Right atrium auricular region (tissue), 2 donors: ENCODE data around the gene PSD2. TPM values are rescaled to one million over a fixed set of nuclear protein-coding genes. Genes with fewer than 3 reads are reported as not detected.

Source experiments
- DNase-seq: peaks from one replicate; pipeline ENCODE4 v3.0.0-alpha.2; 2019; ENCODE audit warnings: low spot score
- H3K27ac ChIP-seq, 2 donors: fragments of 200-600 bp; sonication (generic); 1 replicate in 1 of 2; 2 replicates in 1 of 2; pipeline ENCODE4 v1.5.1; 2016 to 2019
- H3K27me3 ChIP-seq, 2 donors: fragments of 200-600 bp; sonication (generic); one replicate each; pipeline versions ENCODE4 v1.5.1 to v1.6.0; 2017 to 2019
- H3K36me3 ChIP-seq: fragments of 200-600 bp; sonication (generic); one replicate; pipeline ENCODE4 v1.5.1; 2016
- H3K4me1 ChIP-seq, 2 donors: fragments of 200-600 bp; sonication (generic); one replicate each; pipeline versions ENCODE4 v1.5.1 to v1.6.0; 2017 to 2019
- H3K4me3 ChIP-seq, 2 donors: fragments of 200-600 bp; sonication (generic); 1 replicate in 1 of 2; 2 replicates in 1 of 2; pipeline ENCODE4 v1.5.1; 2017 to 2019; ENCODE audit warnings: mild to moderate bottlenecking in 1 of 2, moderate library complexity in 1 of 2
- H3K9me3 ChIP-seq, 2 donors: fragments of 200-600 bp; sonication (generic); one replicate each; pipeline ENCODE4 v1.5.1; 2019
- CTCF ChIP-seq, 2 donors: fragments of 200-600 bp; sonication (generic); IDR thresholded peaks; one replicate each; pipeline ENCODE4 v1.5.1; 2019; ENCODE audit warnings: antibody characterized with exemption in 2 of 2
- total RNA-seq, 2 donors: library from RNA; depleted of rRNA; stranded (reverse); fragments of >200 nt; gene quantifications; one replicate each; pipeline ENCODE4 v1.1.0, GENCODE V29; 2016

PSD2 gene
- total RNA-seq, 2 donors from 2014 or later, result 0.12 to 0.19 TPM

GRCh38 chr5:139820606-139821005, 25.0 kb downstream of the PSD2 start:
- no peaks in the 10 kb centered on the region for H3K4me1 ChIP-seq
- H3K4me3 ChIP-seq, result no peak overlapping the region
- TF ChIP-seq CTCF (IDR thresholded peaks at IDR 0.05), result no peak
- no peak overlapping the region for H3K27ac ChIP-seq
- peaks cover 0 to 6% of the 10 kb centered on the region in 2 donors for H3K9me3 ChIP-seq
- no peak for DNase-seq
- no peaks in the 10 kb centered on the region for H3K36me3 ChIP-seq
- H3K27me3 ChIP-seq, result no peaks in the 10 kb centered on the region

DNA sequence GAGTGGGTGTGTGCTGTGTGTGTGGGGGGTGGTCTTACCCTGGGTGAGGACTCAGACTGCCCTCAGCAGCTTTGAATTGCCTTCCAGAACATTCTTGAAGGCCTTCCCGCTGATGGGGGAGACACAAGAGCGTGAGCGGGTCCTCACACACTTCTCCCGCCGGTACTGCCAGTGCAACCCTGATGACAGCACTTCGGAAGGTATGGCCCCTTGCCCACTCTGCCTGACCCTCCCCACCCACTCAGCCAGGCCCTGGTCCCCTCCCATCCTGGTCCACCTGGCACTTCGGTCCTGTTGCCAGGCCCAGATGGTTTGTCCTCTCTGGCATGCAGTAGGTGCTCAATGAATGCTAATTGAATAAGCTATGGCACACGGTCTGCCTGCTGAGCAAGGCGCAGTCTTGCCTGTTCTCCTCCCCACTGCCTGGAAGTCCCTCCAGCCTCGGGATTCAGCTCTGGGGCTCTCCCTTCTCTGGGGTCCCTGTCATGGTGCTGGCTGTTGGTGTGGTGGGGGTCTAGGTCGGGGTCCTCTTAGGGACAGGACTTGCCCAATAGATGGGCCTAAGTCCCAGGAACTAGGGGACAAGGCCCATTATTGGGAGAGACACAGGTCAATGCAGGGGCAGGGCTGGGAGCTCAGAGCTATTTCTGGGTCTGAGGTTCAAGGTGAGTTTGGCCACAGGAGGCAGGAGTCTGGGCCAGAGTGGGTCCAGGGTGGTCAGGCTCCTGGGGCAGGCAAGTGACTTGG, 26.4 kb downstream of the PSD2 start:
- H3K27ac ChIP-seq, result no peak overlapping the region
- no peak overlapping the region for H3K4me3 ChIP-seq
- no peaks in the 10 kb centered on the region for H3K27me3 ChIP-seq
- H3K9me3 ChIP-seq, result peaks cover 0 to 6% of the 10 kb centered on the region in 2 donors
- H3K36me3 ChIP-seq, result no peaks in the 10 kb centered on the region
- TF ChIP-seq CTCF (IDR thresholded peaks at IDR 0.05), result no peak
- no peaks in the 10 kb centered on the region for H3K4me1 ChIP-seq
- DNase-seq, result no peak

DNA sequence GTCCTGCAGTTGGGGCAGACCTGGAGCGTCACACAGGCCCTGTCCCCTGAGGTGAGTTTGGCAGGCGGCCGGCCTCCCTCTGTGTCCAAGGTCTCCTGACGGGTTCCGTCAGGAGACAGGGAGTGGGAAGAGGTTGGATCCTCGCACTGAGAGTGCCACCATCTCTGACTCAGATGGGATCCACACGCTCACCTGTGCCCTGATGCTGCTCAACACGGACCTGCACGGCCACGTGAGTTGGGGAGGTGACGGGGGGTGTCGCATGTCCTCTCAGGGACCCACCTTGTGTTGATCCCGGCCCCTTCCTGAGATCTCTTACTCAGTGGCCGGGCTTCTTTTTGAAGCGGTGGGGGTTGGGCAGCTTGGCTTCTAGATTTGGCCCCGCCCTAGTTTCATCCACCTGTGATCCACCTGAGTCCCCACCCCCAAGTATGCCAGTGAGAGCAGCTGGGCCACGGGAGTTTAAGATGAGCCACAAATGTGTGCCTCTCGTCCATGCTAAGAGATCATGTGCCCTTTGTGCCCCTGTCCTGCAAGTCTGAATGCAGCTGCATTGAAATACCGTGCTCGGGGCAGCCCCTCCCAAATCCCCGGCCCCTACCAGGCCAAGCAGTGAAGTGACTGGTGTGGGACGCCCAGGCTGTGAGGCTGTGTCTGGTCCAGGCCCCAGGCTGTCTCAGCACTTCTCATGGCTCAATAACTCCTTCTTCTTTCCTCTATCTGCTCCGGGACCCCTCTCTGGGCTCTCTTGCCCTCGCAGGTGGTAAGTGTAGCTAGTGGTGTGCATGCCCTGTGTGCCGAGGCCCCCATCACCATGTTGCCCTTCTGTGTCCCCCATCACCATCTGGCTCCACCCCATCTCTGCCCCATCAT, 27.2 kb downstream of the PSD2 start:
- TF ChIP-seq CTCF (IDR thresholded peaks at IDR 0.05), result no peak
- Histone ChIP-seq H3K27me3 (no peaks in the 10 kb centered on the region), H3K9me3 (peaks cover 0 to 6% of the 10 kb centered on the region in 2 donors), H3K36me3 (no peaks in the 10 kb centered on the region), H3K27ac (no peak overlapping the region), H3K4me1 (no peaks in the 10 kb centered on the region), H3K4me3 (no peak overlapping the region)
- no peak for DNase-seq

DNA sequence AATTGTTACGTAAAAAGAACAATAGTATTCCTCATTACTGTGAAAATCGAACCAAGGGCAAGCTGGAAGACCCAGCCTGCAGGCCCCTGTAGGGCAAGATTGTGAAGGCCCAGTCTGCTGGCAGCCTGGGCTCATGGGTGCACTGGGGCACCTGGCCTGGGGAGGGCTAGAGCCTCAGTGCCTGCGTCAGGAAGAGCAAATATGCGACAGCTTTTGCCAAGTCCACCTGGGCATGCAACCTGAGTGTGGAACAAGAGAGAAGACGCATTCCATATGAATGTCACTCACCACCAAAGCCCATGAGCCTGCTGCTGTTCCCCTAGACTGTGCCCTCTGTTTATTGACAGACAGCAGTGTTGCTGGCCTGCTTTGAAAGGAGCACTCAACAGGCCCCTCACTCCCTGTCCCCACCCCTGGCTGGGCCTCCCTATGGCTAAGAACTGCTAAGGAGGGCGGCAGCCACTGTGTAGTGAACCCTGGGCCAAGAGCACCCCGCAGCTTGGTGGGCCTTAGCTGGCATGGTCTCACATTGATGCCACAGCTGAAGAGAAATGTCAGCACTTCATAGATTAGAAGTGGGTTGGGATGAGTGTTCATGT, 28.2 kb downstream of the PSD2 start:
- H3K9me3 ChIP-seq, result peaks cover 0 to 4% of the 10 kb centered on the region in 2 donors
- no peak overlapping the region for H3K4me3 ChIP-seq
- no peaks in the 10 kb centered on the region for H3K4me1 ChIP-seq
- TF ChIP-seq CTCF (IDR thresholded peaks at IDR 0.05), result no peak
- DNase-seq, result no peak
- no peaks in the 10 kb centered on the region for H3K36me3 ChIP-seq
- H3K27me3 ChIP-seq, result no peaks in the 10 kb centered on the region
- H3K27ac ChIP-seq, result no peak overlapping the region

DNA sequence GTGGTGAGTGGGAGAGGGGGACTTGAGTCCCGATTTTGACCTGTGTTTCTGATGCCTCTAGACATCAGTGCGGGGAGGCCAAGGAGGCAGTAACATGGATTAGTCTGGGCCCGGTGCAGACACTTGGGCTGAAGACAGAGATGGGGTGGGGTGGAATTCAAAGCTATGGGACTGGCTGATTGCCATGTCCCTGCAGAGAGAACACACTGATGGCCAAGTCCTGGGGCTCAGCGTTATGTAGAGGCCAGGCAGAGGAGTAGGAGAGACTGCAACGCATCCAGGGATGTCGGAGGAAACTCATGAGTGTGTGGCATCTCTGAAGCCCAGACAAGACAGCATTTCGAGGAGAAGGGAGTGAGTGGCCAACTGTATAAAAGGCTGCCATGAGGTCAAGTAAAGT, 30.1 kb downstream of the PSD2 start:
- Histone ChIP-seq H3K27me3 (no peaks in the 10 kb centered on the region), H3K9me3 (peaks cover 0 to 4% of the 10 kb centered on the region in 2 donors), H3K27ac (no peak overlapping the region), H3K4me3 (no peak overlapping the region), H3K36me3 (no peaks in the 10 kb centered on the region), H3K4me1 (no peaks in the 10 kb centered on the region)
- no peak for TF ChIP-seq CTCF (IDR thresholded peaks at IDR 0.05)
- DNase-seq, result no peak
